ENCODE measurements around the gene RFTN1. TPM values are rescaled to one million over a fixed set of nuclear protein-coding genes. Genes with fewer than 3 reads are reported as not detected.

RFTN1 gene
- total and polyA plus RNA-seq, 2 experiments from 2014 or later: 3.3 to 7.2 TPM

GRCh38 chr3:16346413-16347081 is 167.0 kb downstream of the RFTN1 start (continued):
- TF ChIP-seq REST (IDR thresholded peaks at IDR 0.05; ENCODE audit: unreplicated experiment): no peak
- no peak for TF ChIP-seq ZNF462 (CRISPR knock-in tag; IDR thresholded peaks at IDR 0.05)
- no peak for TF ChIP-seq NANOG (IDR thresholded peaks at IDR 0.05; ENCODE audit: borderline replicate concordance)
- no peak for TF ChIP-seq CREB1 (CRISPR knock-in tag; IDR thresholded peaks at IDR 0.05; ENCODE audit: low read depth)

- ATAC-seq: no peak
- no peak overlapping the region for H3K27ac ChIP-seq (ENCODE audit: low read depth)
- TF ChIP-seq ZNF114 (CRISPR knock-in tag; IDR thresholded peaks at IDR 0.05) (no peak), REST (IDR thresholded peaks at IDR 0.05; ENCODE audit: unreplicated experiment) (no peak), POLR2AphosphoS5 (IDR thresholded peaks at IDR 0.05; ENCODE audit: low read depth) (no peak), ETS1 (IDR thresholded peaks at IDR 0.05) (no peak)
Observed at GRCh38 chr3:16343101-16343500, 170.4 kb downstream of the RFTN1 start.

More at GRCh38 chr3:16343101-16343500, 170.4 kb downstream of the RFTN1 start:
- H3K27ac Mint-ChIP-seq: no peak overlapping the region
- no peak overlapping the region for H3K4me3 Mint-ChIP-seq
- Histone ChIP-seq H3K4me2 (no peak overlapping the region), H3K9me2 (ENCODE audit: insufficient read depth) (0 out of 2 replicates have a peak, but pooled peaks cover 10% of the 10 kb centered on the region), H2AFZ (no peak overlapping the region), H3K27me3 (ENCODE audit: insufficient read depth) (no peaks in the 10 kb centered on the region), H4K20me1 (replicated peaks; ENCODE audit: insufficient read depth) (no peaks in the 10 kb centered on the region), H3K4me3 (no peak overlapping the region), H3K36me3 (ENCODE audit: insufficient read depth) (no peaks in the 10 kb centered on the region), H3K79me2 (replicated peaks; ENCODE audit: insufficient read depth) (no peaks in the 10 kb centered on the region), H3F3A (replicated peaks; ENCODE audit: low read depth) (no peaks in the 10 kb centered on the region), H3K4me1 (ENCODE audit: insufficient read depth) (no peaks in the 10 kb centered on the region; the same call in 1 of the 2 replicates)
- no peak for DNase-seq (ENCODE audit: low spot score)
- peaks cover 16% of the 10 kb centered on the region for H3K4me1 Mint-ChIP-seq
- H3K9me3 Mint-ChIP-seq: no peaks in the 10 kb centered on the region
- H3K36me3 Mint-ChIP-seq (ENCODE audit: low read depth): peaks cover 18% of the 10 kb centered on the region
- peaks cover 4% of the 10 kb centered on the region for H3K27me3 Mint-ChIP-seq (ENCODE audit: insufficient read depth, low read depth, poor library complexity)

Measured in GM23338 (cell line).